Kidney tubule cell (primary cell): ENCODE data around the gene KLHL25.

ENCODE experiments used
- DNase-seq: peaks from one replicate; pipeline ENCODE4 v3.0.0-alpha.2; 2018; ENCODE audit warnings: low spot score

KLHL25 gene

DNA sequence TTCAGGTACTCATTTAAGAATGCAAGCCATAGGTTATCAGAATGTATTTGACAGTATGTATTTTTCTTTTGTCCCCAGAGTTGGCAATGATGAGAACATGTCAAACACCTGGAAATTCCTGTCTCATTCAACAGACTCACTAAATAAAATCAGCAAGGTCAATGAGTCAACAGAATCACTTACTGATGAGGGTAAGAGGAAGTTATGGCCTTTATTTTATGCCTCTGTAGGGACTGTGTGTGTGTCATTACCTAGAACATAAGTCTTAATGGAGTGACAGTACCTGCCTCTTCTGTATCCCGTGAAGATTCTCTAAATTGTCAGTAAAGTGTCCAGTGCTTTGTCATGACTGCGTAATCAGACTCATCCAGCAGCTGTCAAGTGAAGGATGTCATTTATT, 77.5 kb downstream of the KLHL25 start:
- peak; percentile 56 for DNase-seq

DNA sequence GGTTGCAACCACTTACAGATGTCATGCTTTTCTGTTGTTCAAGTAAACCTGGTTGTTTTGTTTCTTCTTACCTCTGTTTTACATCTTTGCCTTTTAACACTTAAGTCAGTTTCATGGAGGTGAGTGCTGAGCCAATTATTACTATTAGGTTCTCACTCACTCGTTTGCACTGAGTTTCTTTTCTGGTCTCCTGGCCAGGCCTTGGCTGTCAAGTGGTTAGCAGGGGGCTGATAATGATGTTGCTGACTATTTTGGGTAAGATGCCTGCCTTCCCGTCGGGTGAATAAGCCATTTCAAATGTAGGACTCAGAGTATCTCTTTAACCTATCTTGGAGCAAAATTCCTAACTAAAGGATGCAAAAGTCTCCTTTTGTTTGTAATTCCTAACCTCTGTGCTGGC, 78.5 kb downstream of the KLHL25 start:
- DNase-seq, result no peak

- DNase-seq, result no peak
These were observed 83.0 kb downstream of the KLHL25 start for GRCh38 chr15:85711580-85712192.

DNA sequence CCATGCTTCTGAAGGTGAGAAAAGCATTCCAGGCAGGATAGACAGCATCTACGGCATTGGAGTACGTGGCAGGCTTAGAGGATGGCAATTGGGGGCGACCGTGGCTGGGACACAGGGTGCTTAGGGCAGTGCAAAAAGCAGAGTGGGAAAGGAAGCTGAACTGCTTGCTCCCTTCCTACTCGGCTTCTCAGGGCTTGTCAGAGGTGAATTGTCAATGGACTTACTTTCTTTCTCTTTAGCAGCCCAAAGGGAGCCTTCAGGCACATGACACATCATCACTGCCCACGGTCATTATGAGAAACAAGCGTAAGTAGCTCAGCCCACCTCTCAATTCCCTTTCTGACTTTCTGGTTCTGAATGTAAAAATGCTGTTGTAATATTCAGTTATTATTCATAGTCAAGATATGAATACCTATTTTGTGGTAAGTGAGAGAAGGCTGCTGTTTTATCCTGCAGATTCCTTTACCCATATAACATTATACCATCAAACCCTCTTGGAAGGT, 84.3 kb downstream of the KLHL25 start:
- DNase-seq, result no peak
